Measurements from ENCODE around the gene DRAP1. TPM values are rescaled to one million over a fixed set of nuclear protein-coding genes. Genes with fewer than 3 reads are reported as not detected.

The DRAP1 gene
- total RNA-seq, 2 donors from 2014 or later, result 53.4 to 91.5 TPM

- no peak for TF ChIP-seq CTCF (IDR thresholded peaks at IDR 0.05)
- Histone ChIP-seq H3K9me3 (no peaks in the 10 kb centered on the region), H3K9ac (ENCODE audit: low read depth in 2 of 2, low read length in 2 of 2) (peak overlapping the region in 1 of 2 donors; percentile 46), H3K36me3 (no peaks in the 10 kb centered on the region), H3K4me1 (peaks cover 34% of the 10 kb centered on the region), H3K27me3 (no peaks in the 10 kb centered on the region), H3K4me3 (no peak overlapping the region), H3K27ac (peak overlapping the region; percentile 54)
- intact Hi-C loops (cut with DNase I), result no loop called here
- no peak for DNase-seq
Observed at GRCh38 chr11:65916391-65916790, 2.8 kb upstream of the DRAP1 start.

GRCh38 chr11:65917077-65917433 lies 2.2 kb upstream of the DRAP1 start:
- DNase-seq, result no peak
- Histone ChIP-seq H3K36me3 (no peaks in the 10 kb centered on the region), H3K27ac (peak overlapping the region; percentile 54), H3K4me1 (peaks cover 27% of the 10 kb centered on the region), H3K27me3 (no peaks in the 10 kb centered on the region), H3K9me3 (no peaks in the 10 kb centered on the region), H3K4me3 (no peak overlapping the region), H3K9ac (ENCODE audit: low read depth in 2 of 2, low read length in 2 of 2) (no peak overlapping the region)
- TF ChIP-seq CTCF (IDR thresholded peaks at IDR 0.05), result no peak
- intact Hi-C loops (cut with DNase I), result no loop called here

- intact Hi-C loops (cut with DNase I), result no loop called here
- DNase-seq, result no peak
Observed at GRCh38 chr11:65917434-65918210, 1.6 kb upstream of the DRAP1 start.

GRCh38 chr11:65918211-65919140 lies 750 bp upstream of the DRAP1 start, which contains the start of gene C11orf68:
TSS of gene C11orf68 (minus strand) at chr11:65919062. CDS start at chr11:65919031, 31 bp downstream.
- H3K36me3 ChIP-seq, result no peaks in the 10 kb centered on the region
- intact Hi-C loops (cut with DNase I), result no loop called here
- peak within 1 kb of the TSS; percentile 98 for H3K4me3 ChIP-seq
- peak within 1 kb of the TSS; percentile 87 for H3K27ac ChIP-seq
- no peaks in the 10 kb centered on the region for H3K9me3 ChIP-seq
- no peak for TF ChIP-seq CTCF (IDR thresholded peaks at IDR 0.05)
- H3K4me1 ChIP-seq, result peaks cover 26% of the 10 kb centered on the region
- no peak for DNase-seq
- H3K27me3 ChIP-seq, result no peaks in the 10 kb centered on the region
- peak within 1 kb of the TSS; percentile 70 to 94 for H3K9ac ChIP-seq (ENCODE audit: low read depth in 2 of 2, low read length in 2 of 2)

More at GRCh38 chr11:65917434-65918210, 1.6 kb upstream of the DRAP1 start:
- Histone ChIP-seq H3K4me3 (peak overlapping the region; percentile 70), H3K9me3 (no peaks in the 10 kb centered on the region), H3K27me3 (no peaks in the 10 kb centered on the region), H3K36me3 (no peaks in the 10 kb centered on the region), H3K9ac (ENCODE audit: low read depth in 2 of 2, low read length in 2 of 2) (peak overlapping the region; percentile 66 to 94), H3K27ac (peak overlapping the region; percentile 83), H3K4me1 (peaks cover 26% of the 10 kb centered on the region)
- TF ChIP-seq CTCF (IDR thresholded peaks at IDR 0.05), result no peak

- Histone ChIP-seq H3K27ac (peak overlapping the region; percentile 87), H3K27me3 (no peaks in the 10 kb centered on the region), H3K9ac (ENCODE audit: low read depth in 2 of 2, low read length in 2 of 2) (peak overlapping the region; percentile 70 to 81), H3K9me3 (no peaks in the 10 kb centered on the region), H3K36me3 (no peaks in the 10 kb centered on the region), H3K4me1 (peaks cover 26% of the 10 kb centered on the region), H3K4me3 (peak overlapping the region; percentile 98)
- no peak for TF ChIP-seq CTCF (IDR thresholded peaks at IDR 0.05)
- no peak for DNase-seq
- intact Hi-C loops (cut with DNase I), result no loop called here
Observed at GRCh38 chr11:65919573-65920371, 546 bp downstream of the DRAP1 start.

Data from colonic mucosa (tissue), 4 donors.